Testis (tissue), 3 donors: ENCODE measurements around the gene IKZF3. TPM values are rescaled to one million over a fixed set of nuclear protein-coding genes. Genes with fewer than 3 reads are reported as not detected.

Source experiments
- DNase-seq: peaks from one replicate; pipeline ENCODE4 v3.0.0-alpha.2; 2019
- H3K27ac ChIP-seq, 2 donors: fragments of 200-600 bp; sonication (generic); one replicate each; pipeline ENCODE4 v1.5.1; 2019
- H3K27me3 ChIP-seq: fragments of 200-600 bp; sonication (generic); one replicate; pipeline ENCODE4 v1.5.1; 2019
- H3K36me3 ChIP-seq: fragments of 200-600 bp; sonication (generic); one replicate; pipeline ENCODE4 v1.5.1; 2017; ENCODE audit warnings: low read depth; ENCODE audit errors: missing control alignments
- H3K4me1 ChIP-seq: fragments of 200-600 bp; sonication (generic); one replicate; pipeline ENCODE4 v1.5.1; 2019
- H3K4me3 ChIP-seq, 2 donors: fragments of 200-600 bp; sonication (generic); one replicate each; pipeline ENCODE4 v1.5.1; 2017 to 2019
- H3K9me3 ChIP-seq: fragments of 200-600 bp; sonication (generic); one replicate; pipeline ENCODE4 v1.5.1; 2017
- POLR2A ChIP-seq: fragments of 450-650 bp; IDR thresholded peaks from one replicate; pipeline ENCODE4 v1.6.1; 2017; ENCODE audit warnings: antibody characterized with exemption, mild to moderate bottlenecking, moderate library complexity
- WGBS, 2 donors: methylation state at CpG; one replicate each; pipeline ENCODE4 v1.1.5; 2018; 5-methylcytosine and 5-hydroxymethylcytosine counted together
- intact Hi-C: fragments of 100-400 bp; cut with DNase I; formaldehyde crosslinking; loops from one replicate; pipeline ENCODE4 v1.15.1; 2023; ENCODE audit warnings: low total_unique reads
- polyA plus RNA-seq: library from polyadenylated mRNA; stranded (reverse); fragments of 350-450 nt; fragmentation: Illumina TruSeq; extraction: RNeasy Lipid Tissue Mini Kit (QIAGEN cat#74804); gene quantifications from one replicate; pipeline ENCODE4 v1.2.3, GENCODE V29; 2014; ENCODE audit warnings: low read depth, low replicate concordance; ENCODE audit not compliant: insufficient read depth
- total RNA-seq, 2 donors: library from RNA; depleted of rRNA; stranded (reverse); fragments of >200 nt; gene quantifications; one replicate each; pipeline ENCODE4 v1.2.3, GENCODE V29; 2016
- TF ChIP-seq, protein P1 (sequence below), 3 experiments: fragments of 450-650 bp in 2 of 3; fragments of 200-600 bp in 1 of 3; sonication (generic) in 1 of 3; IDR thresholded peaks; one replicate each; pipeline ENCODE4 v1.5.1; 2016 to 2019; ENCODE audit warnings: antibody characterized with exemption in 3 of 3, mild to moderate bottlenecking in 2 of 3, moderate library complexity in 1 of 3

Gene IKZF3
- total and polyA plus RNA-seq, 3 donors from 2014 or later, result 1.9 to 3.8 (median 3.4) TPM

- Histone ChIP-seq H3K27ac (no peak overlapping the region), H3K4me1 (no peaks in the 10 kb centered on the region), H3K9me3 (no peaks in the 10 kb centered on the region), H3K36me3 (no peaks in the 10 kb centered on the region), H3K27me3 (no peaks in the 10 kb centered on the region), H3K4me3 (no peak overlapping the region)
- intact Hi-C loops, result no loop called here
- no peak for DNase-seq
- WGBS, 2 donors, result 77 to 80% methylated on average over 2 of the region's 2 CpGs
- TF ChIP-seq POLR2A, result no peak
- TF ChIP-seq, protein P1, sequence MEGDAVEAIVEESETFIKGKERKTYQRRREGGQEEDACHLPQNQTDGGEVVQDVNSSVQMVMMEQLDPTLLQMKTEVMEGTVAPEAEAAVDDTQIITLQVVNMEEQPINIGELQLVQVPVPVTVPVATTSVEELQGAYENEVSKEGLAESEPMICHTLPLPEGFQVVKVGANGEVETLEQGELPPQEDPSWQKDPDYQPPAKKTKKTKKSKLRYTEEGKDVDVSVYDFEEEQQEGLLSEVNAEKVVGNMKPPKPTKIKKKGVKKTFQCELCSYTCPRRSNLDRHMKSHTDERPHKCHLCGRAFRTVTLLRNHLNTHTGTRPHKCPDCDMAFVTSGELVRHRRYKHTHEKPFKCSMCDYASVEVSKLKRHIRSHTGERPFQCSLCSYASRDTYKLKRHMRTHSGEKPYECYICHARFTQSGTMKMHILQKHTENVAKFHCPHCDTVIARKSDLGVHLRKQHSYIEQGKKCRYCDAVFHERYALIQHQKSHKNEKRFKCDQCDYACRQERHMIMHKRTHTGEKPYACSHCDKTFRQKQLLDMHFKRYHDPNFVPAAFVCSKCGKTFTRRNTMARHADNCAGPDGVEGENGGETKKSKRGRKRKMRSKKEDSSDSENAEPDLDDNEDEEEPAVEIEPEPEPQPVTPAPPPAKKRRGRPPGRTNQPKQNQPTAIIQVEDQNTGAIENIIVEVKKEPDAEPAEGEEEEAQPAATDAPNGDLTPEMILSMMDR (IDR thresholded peaks at IDR 0.05), result no peak
Measured at GRCh38 chr17:39809221-39809620, 54.9 kb downstream of the IKZF3 start.

- 77 to 86% methylated on average over 3 of the region's 3 CpGs for WGBS, 2 donors
- Histone ChIP-seq H3K9me3 (no peaks in the 10 kb centered on the region), H3K27me3 (no peaks in the 10 kb centered on the region), H3K27ac (no peak overlapping the region), H3K36me3 (no peaks in the 10 kb centered on the region), H3K4me1 (no peaks in the 10 kb centered on the region), H3K4me3 (no peak overlapping the region)
- no peak for DNase-seq
- TF ChIP-seq, protein P1 (IDR thresholded peaks at IDR 0.05), result no peak
- TF ChIP-seq POLR2A, result no peak
- intact Hi-C loops, result no loop called here
Measured at GRCh38 chr17:39808409-39808997, 55.6 kb downstream of the IKZF3 start.

GRCh38 chr17:39804839-39805238 is 59.3 kb downstream of the IKZF3 start:
- Histone ChIP-seq H3K36me3 (no peaks in the 10 kb centered on the region), H3K27ac (no peak overlapping the region), H3K9me3 (no peaks in the 10 kb centered on the region), H3K4me3 (no peak overlapping the region), H3K27me3 (no peaks in the 10 kb centered on the region), H3K4me1 (no peaks in the 10 kb centered on the region)
- no peak for DNase-seq
- intact Hi-C loops, result no loop called here
- TF ChIP-seq, protein P1 (IDR thresholded peaks at IDR 0.05), result no peak
- TF ChIP-seq POLR2A, result no peak
- WGBS, 2 donors, result 66 to 70% methylated on average over 4 of the region's 4 CpGs

DNA sequence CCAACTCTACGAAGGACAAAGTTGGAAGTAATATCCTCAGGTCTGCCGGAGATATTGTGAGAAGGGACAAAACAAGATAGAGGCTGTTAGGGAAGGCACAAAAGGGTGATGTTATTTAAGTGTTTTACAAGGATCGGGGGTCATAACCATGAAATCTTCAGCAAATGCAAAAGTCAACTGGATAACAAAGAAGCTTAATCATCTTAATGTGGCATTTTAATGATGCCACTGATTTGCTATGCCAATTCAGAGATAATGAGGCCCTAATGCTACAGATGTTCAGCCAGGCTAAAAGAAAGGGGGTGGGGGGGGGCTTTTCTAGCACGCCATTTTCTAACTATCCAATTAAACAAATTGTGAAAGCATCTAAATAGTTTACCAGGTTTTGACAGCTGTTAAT is 63.1 kb downstream of the IKZF3 start:
- 58 to 65% methylated on average over 4 of the region's 4 CpGs for WGBS, 2 donors
- H3K4me1 ChIP-seq, result no peaks in the 10 kb centered on the region
- no peaks in the 10 kb centered on the region for H3K36me3 ChIP-seq
- TF ChIP-seq, protein P1 (IDR thresholded peaks at IDR 0.05), result no peak
- TF ChIP-seq POLR2A, result no peak
- no peak for DNase-seq
- H3K27me3 ChIP-seq, result no peaks in the 10 kb centered on the region
- H3K4me3 ChIP-seq, result no peak overlapping the region
- no peak overlapping the region for H3K27ac ChIP-seq
- no peaks in the 10 kb centered on the region for H3K9me3 ChIP-seq
- intact Hi-C loops, result no loop called here

- intact Hi-C loops, result no loop called here
- DNase-seq, result no peak
- Histone ChIP-seq H3K27me3 (no peaks in the 10 kb centered on the region), H3K4me1 (no peaks in the 10 kb centered on the region), H3K4me3 (no peak overlapping the region), H3K9me3 (no peaks in the 10 kb centered on the region), H3K36me3 (no peaks in the 10 kb centered on the region), H3K27ac (no peak overlapping the region)
- 65 to 76% methylated on average over 1 of the region's 1 CpG for WGBS, 2 donors
- TF ChIP-seq, protein P1 (IDR thresholded peaks at IDR 0.05), result no peak
- TF ChIP-seq POLR2A, result no peak
Measured at GRCh38 chr17:39800540-39800939, 63.6 kb downstream of the IKZF3 start.
